ENCODE measurements around the gene CELF4. TPM values are rescaled to one million over a fixed set of nuclear protein-coding genes. Genes with fewer than 3 reads are reported as not detected.
A peak's percentile ranks its signal among the peaks of the same experiment; 100 is the strongest.

The CELF4 gene
- total and polyA plus RNA-seq, 12 donors, result 0.42 to 16.9 (median 3.9) TPM; not detected in 1

DNA sequence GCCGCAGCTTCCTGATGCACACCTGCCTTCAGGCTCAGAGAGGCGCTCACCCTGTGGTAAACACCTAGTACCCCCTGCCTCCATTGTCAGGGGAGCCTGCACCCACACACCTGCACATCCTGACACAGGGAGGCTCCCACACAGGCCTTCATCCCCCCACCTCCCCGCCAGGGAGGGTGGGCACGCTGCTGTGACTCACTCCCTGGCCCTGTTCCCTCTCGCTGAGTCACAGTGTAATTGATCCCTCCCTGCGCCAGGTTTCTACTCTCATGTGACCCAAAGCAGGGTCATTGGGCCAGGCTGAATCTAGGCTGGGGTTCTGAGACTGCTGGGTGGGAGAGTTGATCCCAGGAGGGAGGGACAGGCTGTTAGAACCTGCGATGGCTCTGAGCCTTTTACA lies 8.5 kb upstream of the CELF4 start:
- H3K27me3 ChIP-seq, result peaks cover 4% of the 10 kb centered on the region
- TF ChIP-seq, protein P1, sequence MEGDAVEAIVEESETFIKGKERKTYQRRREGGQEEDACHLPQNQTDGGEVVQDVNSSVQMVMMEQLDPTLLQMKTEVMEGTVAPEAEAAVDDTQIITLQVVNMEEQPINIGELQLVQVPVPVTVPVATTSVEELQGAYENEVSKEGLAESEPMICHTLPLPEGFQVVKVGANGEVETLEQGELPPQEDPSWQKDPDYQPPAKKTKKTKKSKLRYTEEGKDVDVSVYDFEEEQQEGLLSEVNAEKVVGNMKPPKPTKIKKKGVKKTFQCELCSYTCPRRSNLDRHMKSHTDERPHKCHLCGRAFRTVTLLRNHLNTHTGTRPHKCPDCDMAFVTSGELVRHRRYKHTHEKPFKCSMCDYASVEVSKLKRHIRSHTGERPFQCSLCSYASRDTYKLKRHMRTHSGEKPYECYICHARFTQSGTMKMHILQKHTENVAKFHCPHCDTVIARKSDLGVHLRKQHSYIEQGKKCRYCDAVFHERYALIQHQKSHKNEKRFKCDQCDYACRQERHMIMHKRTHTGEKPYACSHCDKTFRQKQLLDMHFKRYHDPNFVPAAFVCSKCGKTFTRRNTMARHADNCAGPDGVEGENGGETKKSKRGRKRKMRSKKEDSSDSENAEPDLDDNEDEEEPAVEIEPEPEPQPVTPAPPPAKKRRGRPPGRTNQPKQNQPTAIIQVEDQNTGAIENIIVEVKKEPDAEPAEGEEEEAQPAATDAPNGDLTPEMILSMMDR (IDR thresholded peaks at IDR 0.05), result no peak
- no peak for TF ChIP-seq POLR2A (IDR thresholded peaks at IDR 0.05)
- H3K4me1 ChIP-seq (replicated peaks in 1 of 2), result no peaks in the 10 kb centered on the region
- H3K36me3 ChIP-seq (replicated peaks in 1 of 2), result no peaks in the 10 kb centered on the region
- H3K9me3 ChIP-seq (replicated peaks in 1 of 3), result no peaks in the 10 kb centered on the region
- DNase-seq, result no peak
- no peak overlapping the region for H3K4me3 ChIP-seq
- H3K27ac ChIP-seq, result no peak overlapping the region
- 44 to 77% (median 60%) methylated on average over 6 to 7 of the region's 7 CpGs for WGBS, 4 donors
- intact Hi-C loops (cut with DNase I), result no loop called here

DNA sequence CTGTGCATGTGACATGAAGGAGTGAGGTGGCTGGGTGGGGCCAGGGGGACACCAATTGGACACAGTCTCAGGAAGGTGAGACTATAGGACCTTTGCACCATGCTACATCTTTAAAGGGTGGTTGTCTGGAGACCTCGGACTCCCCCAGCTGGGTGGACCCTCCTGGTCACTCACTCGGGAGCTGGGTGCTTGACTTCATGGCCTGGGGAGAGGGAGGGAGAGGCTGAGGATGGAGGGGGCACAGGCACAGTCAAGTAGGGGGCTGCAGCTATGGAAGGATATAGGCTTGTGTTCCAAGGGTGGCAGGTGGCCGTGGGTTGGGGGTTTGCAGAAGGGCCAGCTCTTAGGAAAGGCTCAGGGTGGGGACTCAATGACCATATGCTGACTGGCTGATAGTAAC lies 7.1 kb upstream of the CELF4 start:
- 71 to 83% (median 80%) methylated on average over 2 to 3 of the region's 3 CpGs for WGBS, 4 donors
- H3K4me3 ChIP-seq, result no peak overlapping the region

DNA sequence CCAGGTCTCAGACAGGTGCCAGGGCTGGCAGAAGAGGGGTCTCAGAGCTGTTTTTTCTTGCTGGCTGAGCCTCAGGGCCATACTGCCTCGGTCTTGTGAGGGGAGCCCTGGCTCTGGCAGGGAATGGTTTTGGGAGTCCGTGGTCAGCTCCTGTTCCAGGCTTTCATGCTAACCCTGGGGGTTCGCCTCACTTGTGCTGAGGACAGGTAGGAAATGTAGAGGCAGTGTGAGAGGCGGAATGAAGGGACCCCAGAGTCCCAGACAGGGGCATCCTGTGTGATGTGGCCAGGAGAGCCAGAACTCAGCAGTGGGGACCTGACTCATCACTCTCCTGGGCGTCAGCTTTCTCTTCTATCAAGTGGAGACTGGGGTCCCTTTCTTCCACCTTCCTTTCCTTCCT lies 5.7 kb upstream of the CELF4 start:
- Histone ChIP-seq H3K4me1 (replicated peaks in 1 of 2) (peaks cover 11 to 16% of the 10 kb centered on the region in 2 donors), H3K9me3 (replicated peaks in 1 of 3) (no peaks in the 10 kb centered on the region), H3K27me3 (peaks cover 16% of the 10 kb centered on the region), H3K4me3 (no peak overlapping the region), H3K27ac (no peak overlapping the region), H3K36me3 (replicated peaks in 1 of 2) (no peaks in the 10 kb centered on the region)
- no peak for DNase-seq
- no peak for TF ChIP-seq POLR2A (IDR thresholded peaks at IDR 0.05)
- TF ChIP-seq, protein P1 (IDR thresholded peaks at IDR 0.05), result no peak
- intact Hi-C loops (cut with DNase I), result no loop called here
- 57 to 68% (median 66%) methylated on average over 5 of the region's 5 CpGs for WGBS, 4 donors

More for the DNA sequence above, 7.1 kb upstream of the CELF4 start:
- TF ChIP-seq POLR2A (IDR thresholded peaks at IDR 0.05), result no peak
- TF ChIP-seq, protein P1 (IDR thresholded peaks at IDR 0.05), result no peak
- H3K27ac ChIP-seq, result no peak overlapping the region
- H3K9me3 ChIP-seq (replicated peaks in 1 of 3), result no peaks in the 10 kb centered on the region
- no peak for DNase-seq
- no peaks in the 10 kb centered on the region for H3K36me3 ChIP-seq (replicated peaks in 1 of 2)
- intact Hi-C loops (cut with DNase I), result no loop called here
- peaks cover 7% of the 10 kb centered on the region for H3K27me3 ChIP-seq
- H3K4me1 ChIP-seq (replicated peaks in 1 of 2), result peaks cover 0 to 2% of the 10 kb centered on the region in 2 donors

DNA sequence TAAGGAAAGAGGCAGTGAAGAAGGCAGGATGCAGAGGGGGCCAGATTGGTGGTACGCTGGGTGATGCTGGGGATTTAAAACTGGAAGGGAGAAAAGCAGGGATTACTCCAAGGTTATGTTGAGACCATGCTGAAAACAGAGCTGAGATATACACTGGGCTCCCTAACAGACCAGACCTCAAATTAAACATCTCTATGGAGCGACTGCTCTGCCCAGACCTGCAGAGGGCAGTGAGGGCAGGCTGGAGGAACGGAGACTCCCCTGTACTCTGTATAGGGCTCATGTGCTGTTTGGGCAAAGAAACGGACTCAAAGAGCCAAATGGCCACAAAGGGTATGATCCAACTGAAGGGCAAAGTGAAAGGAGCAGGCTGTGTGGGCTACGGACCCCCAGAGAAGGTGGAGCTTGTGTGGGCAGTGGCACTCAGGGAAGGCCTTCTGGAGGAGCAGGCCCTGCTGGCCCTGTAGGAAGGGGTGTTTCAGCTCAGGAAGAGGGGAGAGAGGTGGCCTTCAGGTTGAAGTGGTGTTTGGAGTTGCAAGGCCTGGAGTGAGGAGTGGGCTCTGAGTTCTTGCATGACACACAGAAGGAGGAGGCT lies 4.8 kb upstream of the CELF4 start:
- H3K36me3 ChIP-seq (replicated peaks in 1 of 2), result no peaks in the 10 kb centered on the region
- peaks cover 16% of the 10 kb centered on the region for H3K27me3 ChIP-seq
- DNase-seq, result peak in 1 of 7 donors; percentile 49
- WGBS, 4 donors, result 68 to 78% (median 71%) methylated on average over 5 of the region's 5 CpGs
- peaks cover 11 to 18% of the 10 kb centered on the region in 2 donors for H3K4me1 ChIP-seq (replicated peaks in 1 of 2)
- no peaks in the 10 kb centered on the region for H3K9me3 ChIP-seq (replicated peaks in 1 of 3)
- TF ChIP-seq, protein P1 (IDR thresholded peaks at IDR 0.05), result no peak
- no peak for TF ChIP-seq POLR2A (IDR thresholded peaks at IDR 0.05)
- no peak overlapping the region for H3K4me3 ChIP-seq
- no peak overlapping the region for H3K27ac ChIP-seq
- intact Hi-C loops (cut with DNase I), result no loop called here
